Mucosa of rectum (tissue), 2 donors: Measurements from ENCODE around the gene XPO1.
"Not testable (repeated sequence)": the region's sequence is repeated elsewhere in the genome, so short reads cannot be mapped to it uniquely, and the experiment has no call there.

ENCODE experiments used
- H3K27ac ChIP-seq, 2 donors: one replicate each; pipeline ENCODE4 v1.7.0; 2013; ENCODE audit warnings: inconsistent platforms in 2 of 2, low read depth in 2 of 2, low read length in 2 of 2
- H3K27me3 ChIP-seq, 2 donors: one replicate each; pipeline ENCODE4 v1.7.0; 2013; ENCODE audit warnings: low read length in 2 of 2; ENCODE audit not compliant: control insufficient read depth in 2 of 2, insufficient read depth in 2 of 2
- H3K36me3 ChIP-seq, 2 donors: one replicate each; pipeline ENCODE4 v1.7.0; 2013; ENCODE audit warnings: low read length in 2 of 2; ENCODE audit not compliant: control insufficient read depth in 2 of 2, insufficient read depth in 2 of 2
- H3K4me1 ChIP-seq, 2 donors: one replicate each; pipeline ENCODE4 v1.7.0; 2013; ENCODE audit warnings: low read length in 2 of 2, mild to moderate bottlenecking in 1 of 2; ENCODE audit not compliant: control insufficient read depth in 2 of 2, insufficient read depth in 2 of 2
- H3K4me3 ChIP-seq, 2 donors: one replicate each; pipeline ENCODE4 v1.7.0; 2013; ENCODE audit warnings: low read length in 2 of 2
- H3K9ac ChIP-seq, 2 donors: one replicate each; pipeline ENCODE4 v1.7.0; 2013; ENCODE audit warnings: low read length in 2 of 2, low read depth in 1 of 2, mild to moderate bottlenecking in 1 of 2
- H3K9me3 ChIP-seq, 2 donors: one replicate each; pipeline ENCODE4 v1.7.0; 2013; ENCODE audit warnings: low read length in 2 of 2; ENCODE audit not compliant: control insufficient read depth in 2 of 2
- donor health status: healthy.
- donor health status: Normal muscosa, but diverticular disease.

The XPO1 gene

DNA sequence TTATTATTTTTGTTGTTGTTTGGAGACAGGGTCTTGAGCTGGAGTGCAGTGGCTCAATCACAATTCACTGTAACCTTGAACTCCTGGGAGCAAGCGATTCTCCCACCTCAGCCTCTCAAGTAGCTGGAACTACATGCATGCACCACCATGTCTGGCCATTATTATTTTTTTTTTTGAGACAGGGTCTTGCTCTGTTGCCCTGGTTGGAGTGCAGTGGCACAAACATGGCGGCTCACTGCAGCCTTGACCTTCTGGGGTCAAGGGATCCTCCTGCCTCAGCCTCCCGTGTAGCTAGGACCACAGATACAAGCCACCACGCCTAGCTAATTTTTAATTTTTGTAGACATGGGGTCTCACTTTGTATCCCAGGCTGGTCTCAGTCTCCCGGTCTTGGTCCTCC, 20.0 kb upstream of the XPO1 start:
- no peaks in the 10 kb centered on the region for H3K9me3 ChIP-seq
- H3K4me1 ChIP-seq, result no peaks in the 10 kb centered on the region
- H3K27me3 ChIP-seq, result no peaks in the 10 kb centered on the region
- H3K36me3 ChIP-seq, result no peaks in the 10 kb centered on the region
- H3K9ac ChIP-seq, result no peak overlapping the region
- no peak overlapping the region for H3K27ac ChIP-seq
- no peak overlapping the region for H3K4me3 ChIP-seq

DNA sequence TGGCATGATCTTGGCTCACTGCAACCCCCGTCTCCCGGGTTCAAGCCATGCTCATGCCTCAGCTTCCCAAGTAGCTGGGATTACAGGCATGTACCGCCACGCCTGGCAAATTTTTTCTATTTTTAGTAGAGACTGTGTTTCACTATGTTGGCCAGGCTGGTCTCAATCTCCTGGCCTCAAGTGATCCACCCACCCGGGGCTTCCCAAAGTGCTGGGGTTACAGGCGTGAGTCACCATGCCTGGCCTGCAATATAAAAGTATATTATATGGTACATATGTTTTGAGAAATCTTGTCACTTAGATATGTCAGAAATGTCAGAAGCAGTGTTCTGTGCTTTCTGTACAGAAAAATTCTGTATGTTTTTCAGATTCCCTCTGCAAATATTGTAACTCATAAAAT, 19.2 kb upstream of the XPO1 start:
- Histone ChIP-seq H3K4me1 (no peaks in the 10 kb centered on the region), H3K36me3 (no peaks in the 10 kb centered on the region), H3K9ac (no peak overlapping the region), H3K27ac (no peak overlapping the region), H3K9me3 (no peaks in the 10 kb centered on the region), H3K4me3 (no peak overlapping the region), H3K27me3 (no peaks in the 10 kb centered on the region)

DNA sequence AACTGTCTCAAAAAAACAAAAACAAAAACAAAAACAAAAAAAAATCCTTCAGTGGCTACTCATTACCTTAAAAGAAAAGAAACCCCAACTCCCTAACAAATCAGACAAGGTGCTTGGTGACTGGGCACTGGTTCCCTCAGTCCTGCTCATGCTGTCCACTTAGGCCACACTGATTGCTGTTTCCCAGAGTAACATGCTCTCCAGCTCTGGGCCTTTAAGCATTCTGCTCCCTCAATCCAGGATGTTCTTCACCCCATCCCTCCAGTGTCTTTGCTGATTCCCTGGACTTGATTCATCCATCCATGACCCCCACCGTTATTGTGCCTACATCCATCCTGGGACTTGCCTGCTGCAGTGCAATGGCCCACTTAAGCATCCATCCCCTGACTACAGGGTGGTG, 16.4 kb upstream of the XPO1 start:
- Histone ChIP-seq H3K36me3 (no peaks in the 10 kb centered on the region), H3K9ac (no peak overlapping the region), H3K4me3 (no peak overlapping the region), H3K4me1 (no peaks in the 10 kb centered on the region), H3K27me3 (no peaks in the 10 kb centered on the region), H3K9me3 (no peaks in the 10 kb centered on the region), H3K27ac (no peak overlapping the region)

DNA sequence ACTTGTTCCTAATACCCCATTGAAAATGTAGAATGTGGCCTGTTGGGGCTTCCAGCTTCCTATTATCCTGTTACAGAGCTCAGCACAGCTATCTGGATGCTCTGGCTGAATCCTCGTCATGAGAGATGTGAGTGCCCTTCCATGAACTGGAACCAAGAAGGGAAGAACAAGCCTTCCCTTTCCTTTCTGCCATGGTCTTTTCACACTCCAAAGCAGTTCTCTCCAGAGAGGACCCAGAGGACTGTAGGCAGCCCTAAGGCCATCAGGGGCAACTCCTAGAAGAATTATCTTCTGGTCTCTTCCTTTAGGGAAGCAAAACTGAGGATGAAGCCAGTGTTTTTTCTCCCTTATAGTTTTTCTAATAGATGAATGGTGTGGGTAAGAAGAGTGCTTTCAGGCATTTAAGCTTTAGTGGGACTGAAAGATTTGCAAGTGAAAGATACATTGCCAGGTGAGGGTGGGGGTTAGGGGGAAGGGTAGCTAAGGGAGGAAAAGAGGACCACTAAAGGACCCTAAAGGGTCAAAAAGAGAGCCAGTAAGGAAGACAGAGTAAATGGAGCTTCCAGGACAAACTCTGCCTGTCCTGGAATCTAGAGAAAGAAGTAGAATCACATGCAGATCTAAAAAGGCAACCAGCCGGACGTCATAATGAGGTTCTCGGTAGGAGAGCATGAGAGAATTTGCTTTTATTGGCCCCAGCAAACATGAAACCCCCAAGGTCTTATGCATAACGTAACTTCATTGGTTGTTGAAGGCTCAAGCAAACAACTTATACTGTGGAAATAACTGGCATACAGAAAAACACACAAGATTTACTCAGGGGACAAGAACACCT, 12.4 kb upstream of the XPO1 start:
- no peak overlapping the region for H3K27ac ChIP-seq
- H3K9ac ChIP-seq, result no peak overlapping the region
- H3K27me3 ChIP-seq, result no peaks in the 10 kb centered on the region

DNA sequence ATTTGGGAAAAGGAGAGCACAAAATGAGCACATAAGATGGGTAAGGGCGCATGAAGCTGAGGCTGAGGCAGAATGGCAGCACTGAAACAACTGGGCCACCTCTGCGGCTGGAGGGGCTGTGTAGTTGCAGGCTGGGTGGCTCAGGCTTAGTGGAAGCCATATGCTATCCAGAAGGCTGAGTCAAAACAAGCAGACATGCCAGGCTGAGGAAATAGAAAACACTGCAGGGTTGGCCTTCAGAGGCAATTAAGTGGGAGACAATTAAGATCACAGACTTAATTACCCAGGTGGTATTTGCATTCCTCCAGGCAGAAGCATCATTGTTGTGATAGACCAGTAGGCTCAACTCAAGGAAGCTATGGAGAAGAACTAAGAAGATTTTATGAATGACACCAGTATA, 11.4 kb upstream of the XPO1 start:
- Histone ChIP-seq H3K9ac (no peak overlapping the region), H3K9me3 (no peaks in the 10 kb centered on the region), H3K4me3 (no peak overlapping the region), H3K27ac (no peak overlapping the region), H3K4me1 (no peaks in the 10 kb centered on the region), H3K27me3 (no peaks in the 10 kb centered on the region), H3K36me3 (no peaks in the 10 kb centered on the region)

More for the DNA sequence above, 12.4 kb upstream of the XPO1 start:
- Histone ChIP-seq H3K36me3 (no peaks in the 10 kb centered on the region), H3K4me1 (no peaks in the 10 kb centered on the region), H3K4me3 (no peak overlapping the region), H3K9me3 (no peaks in the 10 kb centered on the region)

DNA sequence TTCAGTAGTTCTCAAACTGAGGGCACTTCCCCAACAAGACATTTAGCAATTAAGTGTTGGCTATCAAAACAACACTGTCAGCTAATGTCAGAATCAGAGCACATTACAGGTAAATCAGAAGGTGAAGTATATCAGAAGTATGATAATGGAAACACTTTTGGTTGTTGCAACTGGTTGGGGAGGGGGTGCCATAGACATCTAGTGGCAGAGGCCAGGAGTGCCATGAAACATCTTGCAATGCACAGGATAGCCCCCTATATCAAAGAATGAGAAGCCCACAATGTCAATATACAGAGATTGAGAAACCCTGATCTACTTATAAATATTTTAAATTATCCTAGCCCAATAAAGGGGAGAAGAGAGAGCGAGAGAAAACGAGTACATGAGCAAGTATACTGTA, 4.9 kb upstream of the XPO1 start:
- no peak overlapping the region for H3K9ac ChIP-seq
- no peak overlapping the region for H3K27ac ChIP-seq
- H3K27me3 ChIP-seq, result no peaks in the 10 kb centered on the region

DNA sequence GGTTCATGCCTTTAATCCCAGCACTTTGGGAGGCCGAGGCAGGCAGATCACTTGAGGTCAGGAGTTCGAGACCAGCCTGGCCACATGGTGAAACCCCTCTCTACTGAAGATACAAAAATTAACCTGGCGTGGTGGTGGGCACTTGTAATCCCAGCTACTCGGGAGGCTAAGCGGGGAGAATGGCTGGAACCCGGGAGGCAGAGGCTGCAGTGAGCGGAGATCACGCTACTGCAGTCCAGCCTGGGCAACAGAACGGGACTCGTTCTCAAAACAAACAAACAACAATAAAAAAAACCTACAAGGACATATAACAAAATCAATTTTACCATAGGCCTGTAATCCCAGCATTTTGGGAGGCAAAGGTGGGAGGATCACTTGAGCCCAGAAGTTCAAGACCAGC, 2.0 kb upstream of the XPO1 start:
- not testable (repeated sequence) for H3K9ac ChIP-seq, H3K36me3 ChIP-seq, H3K4me3 ChIP-seq, H3K9me3 ChIP-seq, H3K27me3 ChIP-seq, H3K27ac ChIP-seq
- peaks cover 8 to 12% of the 10 kb centered on the region in 2 donors for H3K4me1 ChIP-seq

More for the DNA sequence above, 4.9 kb upstream of the XPO1 start:
- no peak overlapping the region for H3K4me3 ChIP-seq
- H3K9me3 ChIP-seq, result no peaks in the 10 kb centered on the region
- peaks cover 5 to 7% of the 10 kb centered on the region in 2 donors for H3K4me1 ChIP-seq
- H3K36me3 ChIP-seq, result no peaks in the 10 kb centered on the region

DNA sequence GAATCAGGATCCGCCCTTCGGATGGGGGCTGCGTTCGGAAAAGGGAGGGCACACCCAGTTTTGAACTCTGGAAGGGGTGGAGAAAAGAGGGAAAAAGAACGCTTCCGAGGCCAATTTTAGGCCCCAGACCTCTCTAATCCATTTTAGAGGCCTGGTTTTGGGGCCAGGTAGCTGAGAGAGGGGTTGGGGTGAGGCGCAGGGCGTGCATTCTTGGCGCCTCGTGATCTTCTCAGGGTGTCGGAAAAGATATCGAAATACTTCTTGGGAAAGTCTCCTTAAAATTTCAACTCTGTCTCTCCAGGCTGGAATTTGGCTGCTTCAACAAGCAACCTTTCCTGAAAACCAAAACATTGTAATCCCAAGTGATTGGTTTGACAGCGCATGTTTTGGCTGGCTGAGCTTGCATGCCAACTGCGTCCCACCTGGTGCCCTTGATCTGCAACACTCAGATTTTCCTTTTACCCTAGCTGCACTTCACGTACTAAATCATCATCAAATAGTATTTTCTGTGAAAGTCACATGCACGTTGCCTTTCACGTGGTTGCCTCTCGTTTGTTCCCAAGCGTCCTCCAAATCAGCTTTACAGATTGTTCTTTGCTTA, 864 bp upstream of the XPO1 start:
- Histone ChIP-seq H3K9me3 (no peaks in the 10 kb centered on the region), H3K36me3 (no peaks in the 10 kb centered on the region), H3K4me3 (peak overlapping the region; percentile 83 to 93), H3K4me1 (peaks cover 8 to 16% of the 10 kb centered on the region in 2 donors), H3K27me3 (no peaks in the 10 kb centered on the region), H3K27ac (peak overlapping the region; percentile 99), H3K9ac (peak overlapping the region; percentile 89 to 96)

DNA sequence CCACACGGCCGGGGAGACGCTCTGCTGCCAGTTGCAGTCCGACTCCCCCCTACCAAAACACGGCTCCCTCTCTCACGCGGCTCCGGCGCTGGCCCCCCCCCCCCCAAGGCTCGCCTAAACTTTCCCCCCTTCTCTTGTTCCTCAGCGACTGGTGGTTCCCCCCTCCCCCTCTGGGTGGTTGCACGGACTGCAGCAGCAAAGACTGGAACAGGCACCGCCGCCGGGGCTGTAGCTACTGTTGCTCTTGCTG, 281 bp downstream of the XPO1 start:
- H3K36me3 ChIP-seq, result no peaks in the 10 kb centered on the region
- peak overlapping the region; percentile 90 to 93 for H3K4me3 ChIP-seq
- H3K4me1 ChIP-seq, result peaks cover 8 to 16% of the 10 kb centered on the region in 2 donors
- no peaks in the 10 kb centered on the region for H3K9me3 ChIP-seq
- H3K27ac ChIP-seq, result peak overlapping the region; percentile 99
- no peaks in the 10 kb centered on the region for H3K27me3 ChIP-seq
- H3K9ac ChIP-seq, result peak overlapping the region; percentile 89 to 94

DNA sequence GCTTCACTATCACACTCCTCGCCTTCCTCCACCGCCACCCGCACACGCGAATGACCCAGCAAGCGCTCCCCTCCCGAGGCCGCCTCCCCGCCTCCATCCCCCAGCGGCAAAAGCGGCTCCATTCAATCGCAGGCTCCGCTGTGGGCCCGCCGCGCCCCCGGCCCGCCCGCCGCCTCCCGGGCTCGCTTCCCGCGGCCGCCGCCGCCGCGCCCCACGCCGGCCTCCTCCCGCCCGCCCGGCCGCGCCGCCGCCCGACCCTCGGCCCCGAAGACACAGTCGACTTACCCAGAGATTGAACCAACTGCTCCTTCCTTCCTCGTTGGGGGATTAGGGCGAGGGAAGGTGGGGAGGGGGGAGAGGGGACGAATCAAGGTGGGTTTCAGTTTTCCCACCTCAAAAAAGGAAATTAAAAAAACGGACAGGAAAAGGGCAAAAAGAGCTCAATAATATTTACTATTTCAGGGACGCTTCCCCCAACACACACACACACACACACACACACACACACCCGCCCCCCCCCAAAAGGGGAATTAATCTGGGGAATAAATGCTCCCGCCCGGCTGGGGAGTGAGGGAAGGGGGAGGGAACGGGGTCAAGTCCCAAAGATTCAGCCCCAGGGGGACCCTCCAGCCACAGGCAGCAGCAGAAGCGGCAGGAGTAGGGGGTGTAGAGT, 743 bp downstream of the XPO1 start:
- Histone ChIP-seq H3K4me3 (peak overlapping the region; percentile 90 to 93), H3K9ac (peak overlapping the region; percentile 89 to 94), H3K27me3 (no peaks in the 10 kb centered on the region), H3K9me3 (no peaks in the 10 kb centered on the region), H3K27ac (peak overlapping the region; percentile 99), H3K36me3 (no peaks in the 10 kb centered on the region), H3K4me1 (peaks cover 8 to 16% of the 10 kb centered on the region in 2 donors)
